HG03135 (cell line): ENCODE measurements around the gene RNASE8.
"Not testable (repeated sequence)": the region's sequence is repeated elsewhere in the genome, so short reads cannot be mapped to it uniquely, and the experiment has no call there.

Experiments
- ATAC-seq: cut with Tn5 transposase; IDR thresholded peaks from one replicate; pipeline ENCODE4 v1.9.1; 2021; ENCODE audit warnings: mild to moderate bottlenecking, moderate library complexity; ENCODE audit not compliant: unreplicated experiment

The RNASE8 gene, protein sequence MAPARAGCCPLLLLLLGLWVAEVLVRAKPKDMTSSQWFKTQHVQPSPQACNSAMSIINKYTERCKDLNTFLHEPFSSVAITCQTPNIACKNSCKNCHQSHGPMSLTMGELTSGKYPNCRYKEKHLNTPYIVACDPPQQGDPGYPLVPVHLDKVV

GRCh38 chr14:21057803-21058675 lies at the start of gene RNASE8:
Gene RNASE8 (plus strand): TSS chr14:21057822. CDS start chr14:21057893, 71 bp downstream.
- no peak for ATAC-seq

DNA sequence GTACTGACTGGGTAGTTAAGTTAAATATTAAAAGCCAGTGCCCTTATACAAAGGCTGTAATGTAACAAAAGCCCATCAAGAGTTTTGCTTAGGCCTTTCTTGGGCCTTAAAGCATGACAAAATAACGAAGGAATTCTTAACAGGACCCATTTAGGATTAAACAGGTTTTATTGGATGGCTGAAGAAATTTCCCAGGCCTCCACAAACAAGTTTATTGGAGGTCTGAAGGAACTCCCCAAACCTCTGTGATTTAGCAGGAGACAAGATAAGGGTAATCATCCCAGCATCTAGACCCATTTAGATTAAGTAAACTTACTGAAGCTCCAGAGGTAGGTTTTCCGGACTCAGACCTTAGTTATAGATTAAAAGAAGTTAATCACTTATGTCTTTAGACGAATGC lies 47.9 kb upstream of the RNASE8 start:
- not testable (repeated sequence) for ATAC-seq

DNA sequence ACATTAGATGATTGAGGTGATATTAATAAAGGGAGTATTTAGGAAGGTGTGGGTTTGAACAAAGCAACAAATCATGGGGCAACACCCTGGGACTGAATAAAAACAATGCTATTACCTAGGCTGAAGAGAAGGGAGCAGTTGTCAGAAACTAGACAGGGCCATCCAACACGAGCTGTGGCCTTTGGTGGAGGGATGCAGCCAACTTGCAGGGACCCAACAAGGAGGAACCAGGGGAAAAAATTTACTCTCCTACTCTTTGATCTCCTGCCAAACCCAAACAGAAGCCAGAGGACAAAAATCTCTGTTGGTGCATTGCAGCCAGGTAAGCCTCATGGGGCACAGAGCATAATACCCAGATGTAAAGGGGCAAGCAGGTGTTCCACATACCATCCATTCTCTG lies 46.5 kb upstream of the RNASE8 start:
- no peak for ATAC-seq

- ATAC-seq = no peak
These were observed 42.8 kb upstream of the RNASE8 start for GRCh38 chr14:21014761-21015190.

GRCh38 chr14:21015312-21015711 lies 42.3 kb upstream of the RNASE8 start:
- no peak for ATAC-seq

DNA sequence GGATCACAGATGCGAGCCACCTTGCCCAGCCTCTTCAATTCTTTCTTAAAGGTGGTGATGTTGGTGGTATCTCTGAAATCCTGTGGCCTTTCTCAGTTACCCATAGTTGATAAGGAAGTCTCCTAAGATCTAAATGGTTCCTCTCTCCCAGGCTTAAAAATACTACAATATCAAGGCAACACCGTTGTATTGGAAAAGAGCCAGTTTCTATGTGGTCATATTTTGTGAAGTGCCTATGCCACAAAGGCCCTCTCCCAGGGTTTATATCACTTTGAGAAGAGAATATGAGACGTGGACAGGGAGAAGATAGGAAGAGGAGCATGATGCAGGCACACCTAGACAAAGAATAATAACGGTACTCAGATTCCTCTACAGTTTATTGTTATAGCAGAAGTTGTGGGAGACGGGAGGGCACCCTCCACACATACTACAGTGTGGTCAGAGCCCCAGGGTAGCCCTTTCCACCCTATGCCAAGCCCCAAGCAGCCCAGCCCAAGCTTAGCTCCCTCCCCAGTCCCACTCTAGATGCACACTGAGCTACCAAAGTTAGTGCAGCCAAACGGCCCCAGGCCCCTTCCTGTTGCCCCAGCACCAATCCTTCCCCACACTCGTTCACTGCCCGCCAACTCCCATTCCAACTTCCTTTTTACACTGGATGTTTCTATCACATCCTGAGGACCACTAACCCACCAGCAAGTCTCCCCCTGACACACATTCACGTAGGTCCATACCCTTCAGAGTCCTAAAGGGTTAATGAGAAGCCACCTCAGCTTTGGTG lies 41.0 kb upstream of the RNASE8 start:
- ATAC-seq = no peak

DNA sequence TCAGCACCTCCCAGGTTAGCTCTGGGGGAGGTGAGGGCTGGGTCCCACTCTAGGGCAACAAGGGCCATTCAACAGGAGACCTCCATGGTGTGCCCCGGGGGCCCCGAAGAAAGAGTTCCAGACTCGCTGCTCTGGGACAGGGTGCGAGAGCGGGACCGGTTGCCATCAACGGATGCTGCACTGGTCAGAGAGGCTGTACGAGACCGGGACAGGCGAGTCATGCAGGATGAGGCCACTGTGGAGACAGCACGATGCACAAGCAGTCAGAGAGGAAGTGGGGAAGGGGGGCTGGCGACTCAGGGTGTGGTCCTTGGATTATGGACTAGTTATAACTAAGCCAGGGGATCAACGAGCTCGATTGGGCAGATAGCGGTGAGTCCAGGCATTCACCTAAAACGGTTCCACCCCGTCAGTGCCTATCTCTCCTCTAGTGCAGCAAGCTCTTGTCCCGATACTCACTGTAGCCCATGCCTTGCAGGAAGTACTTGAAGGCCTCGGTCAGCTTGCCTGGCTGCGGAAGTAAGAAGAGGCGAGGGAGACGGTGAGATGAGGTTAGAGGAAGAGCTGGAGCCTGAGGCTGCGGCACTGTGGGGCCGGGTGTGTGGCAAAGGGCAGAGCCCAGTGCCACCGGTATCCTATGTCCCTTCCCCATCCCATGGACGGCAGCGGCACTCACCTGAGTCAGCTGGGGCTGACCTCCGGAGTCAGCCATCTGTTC lies 39.9 kb upstream of the RNASE8 start:
- ATAC-seq = no peak

DNA sequence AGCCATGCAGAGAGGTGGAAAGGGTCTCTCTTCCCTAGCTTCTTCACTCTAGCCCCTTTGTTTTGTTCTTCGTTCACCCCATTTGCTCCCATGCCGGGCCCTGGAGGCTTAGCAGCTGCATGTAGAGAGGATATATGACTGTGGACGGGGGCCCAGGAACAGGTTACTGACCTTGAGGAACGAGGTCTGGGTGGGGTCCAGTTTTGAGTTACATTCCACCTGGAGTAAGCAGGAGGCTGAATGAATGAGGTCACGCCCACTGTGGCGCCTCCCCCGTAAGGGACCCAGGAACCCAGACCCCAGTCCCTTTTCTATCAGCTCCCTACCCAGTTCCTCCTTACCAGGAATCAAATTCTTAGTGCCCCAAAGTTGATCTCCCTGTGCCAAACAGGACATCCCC lies 39.3 kb upstream of the RNASE8 start:
- ATAC-seq = no peak

- ATAC-seq = no peak
These were observed 38.8 kb upstream of the RNASE8 start for GRCh38 chr14:21018781-21019180.

DNA sequence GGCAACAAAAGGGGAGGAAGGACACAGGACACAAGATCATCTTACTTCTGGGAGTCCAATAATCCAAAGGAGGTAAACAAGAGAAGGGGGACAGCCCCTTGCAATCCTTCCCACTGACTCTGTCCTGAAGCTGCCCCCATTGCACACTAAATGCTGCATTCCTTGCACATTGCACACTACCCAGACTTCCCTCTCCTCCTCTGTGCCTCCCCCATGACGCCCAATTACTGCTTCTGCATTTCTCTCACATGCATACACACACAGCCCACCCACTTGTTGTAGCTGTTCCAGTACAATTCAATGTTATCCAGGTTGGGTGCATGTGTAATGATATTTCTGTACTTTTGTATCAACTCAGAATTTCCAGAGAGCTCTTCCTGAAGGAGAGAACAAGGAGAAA lies 38.3 kb upstream of the RNASE8 start:
- no peak for ATAC-seq

DNA sequence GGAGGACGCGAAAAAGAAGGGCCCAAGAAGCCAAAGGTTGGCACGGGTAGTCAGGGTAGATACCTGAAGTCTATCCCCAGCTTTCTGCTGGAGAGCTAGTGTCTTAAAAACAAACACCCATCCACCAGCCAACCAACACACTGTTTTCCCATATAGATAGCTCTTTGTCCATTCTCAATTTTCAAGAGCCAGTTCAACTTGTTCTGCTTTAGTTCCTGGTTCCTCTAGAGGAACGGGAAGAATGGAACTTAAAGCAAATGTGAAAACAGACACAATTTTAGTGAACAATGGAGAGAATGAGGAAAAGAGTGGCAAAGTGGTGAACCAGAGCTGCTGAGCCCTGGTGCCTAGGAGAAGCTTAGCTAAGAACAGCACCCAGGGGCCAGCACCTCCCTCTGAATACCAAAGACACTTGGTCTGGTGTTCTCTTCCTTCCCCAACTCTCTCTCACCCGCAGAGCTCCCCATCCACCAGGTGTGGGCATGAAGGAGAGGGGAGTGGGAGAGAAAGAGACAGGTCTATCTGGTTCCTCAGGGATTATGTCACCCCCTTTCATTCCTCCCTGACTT lies 36.6 kb upstream of the RNASE8 start:
- no peak for ATAC-seq

DNA sequence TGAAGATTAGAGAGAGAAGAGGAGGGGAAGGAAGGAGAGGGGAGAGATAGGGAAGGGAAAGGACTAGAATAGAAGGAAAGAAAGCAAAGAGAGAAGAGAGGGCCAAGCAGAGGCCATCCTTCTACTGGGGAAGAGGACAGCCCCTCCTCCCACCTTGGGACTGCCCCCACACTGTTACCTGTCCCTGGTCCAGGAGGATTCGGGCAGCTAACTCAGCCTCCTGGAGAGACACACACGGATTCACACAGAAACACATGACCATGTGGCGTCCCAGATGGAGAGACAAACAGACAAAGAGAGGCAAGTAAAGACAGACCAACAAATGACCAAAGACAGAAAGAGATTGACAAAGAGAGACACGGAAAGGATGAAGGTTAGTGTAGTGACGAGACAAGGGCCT lies 34.9 kb upstream of the RNASE8 start:
- no peak for ATAC-seq

DNA sequence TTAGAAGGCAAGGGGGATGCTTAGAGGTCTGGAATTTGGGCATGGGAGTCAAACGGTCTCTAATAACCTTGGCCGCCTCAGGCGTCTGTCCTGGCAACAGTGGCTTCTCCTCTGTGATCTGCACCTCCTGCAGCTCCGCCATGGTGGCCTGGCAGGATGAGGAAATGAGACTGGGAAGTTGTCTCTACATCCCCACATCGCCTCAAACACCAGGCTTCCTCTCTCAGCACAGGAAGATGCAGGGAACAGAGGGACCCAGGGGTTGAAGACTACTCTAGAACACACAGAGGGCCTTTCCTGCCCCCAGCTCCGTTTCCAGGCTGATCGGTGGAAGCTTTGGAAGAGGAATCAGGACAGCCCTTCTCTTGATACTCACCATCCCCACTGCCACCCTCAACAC lies 34.4 kb upstream of the RNASE8 start:
- ATAC-seq = no peak

- no peak for ATAC-seq
These were observed 33.6 kb upstream of the RNASE8 start for GRCh38 chr14:21023817-21024584.

DNA sequence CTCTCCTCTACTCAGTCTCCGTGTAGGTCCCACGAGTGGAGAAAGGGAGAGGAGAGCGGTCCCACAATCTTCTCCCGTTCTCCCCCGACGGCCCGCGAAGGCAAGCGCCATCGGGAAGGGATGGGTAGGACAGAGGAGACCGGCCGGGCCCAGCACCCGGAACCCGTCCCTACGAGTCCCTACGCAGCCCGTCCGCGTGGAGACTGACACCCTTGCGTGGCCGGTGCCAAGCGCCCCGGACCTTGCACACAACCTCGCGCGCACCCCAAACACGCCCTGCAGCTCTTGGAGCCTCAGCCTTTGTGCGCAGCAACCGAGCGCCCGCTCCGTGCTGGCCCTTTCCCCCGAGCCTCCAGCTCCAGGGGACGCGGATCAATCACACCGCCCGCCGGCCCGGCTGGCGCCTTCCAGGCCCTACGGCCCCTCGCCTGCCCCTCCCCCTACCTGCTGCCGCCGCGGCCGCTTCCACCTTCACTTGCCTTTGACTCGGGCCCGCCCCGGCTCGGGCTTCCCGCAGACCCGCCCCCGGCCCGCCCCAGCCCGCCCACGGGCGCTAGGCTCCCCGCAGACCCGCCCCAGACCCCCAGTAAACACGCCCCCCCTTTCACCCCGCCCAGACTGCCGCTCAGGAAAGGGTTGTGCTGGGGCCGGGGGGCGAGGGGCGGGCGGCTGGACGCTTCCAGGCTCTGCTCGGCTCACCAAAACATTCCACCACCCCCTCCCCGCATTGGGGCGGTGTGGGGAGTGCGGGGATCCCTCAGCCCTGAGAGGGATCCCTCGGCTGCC lies 32.8 kb upstream of the RNASE8 start, which contains the start of gene NDRG2:
Gene NDRG2, minus strand, starts transcription at position 477 of the 786 bp plus-strand sequence. CDS start 1,746 bp downstream, outside the sequence.
- no peak for ATAC-seq

DNA sequence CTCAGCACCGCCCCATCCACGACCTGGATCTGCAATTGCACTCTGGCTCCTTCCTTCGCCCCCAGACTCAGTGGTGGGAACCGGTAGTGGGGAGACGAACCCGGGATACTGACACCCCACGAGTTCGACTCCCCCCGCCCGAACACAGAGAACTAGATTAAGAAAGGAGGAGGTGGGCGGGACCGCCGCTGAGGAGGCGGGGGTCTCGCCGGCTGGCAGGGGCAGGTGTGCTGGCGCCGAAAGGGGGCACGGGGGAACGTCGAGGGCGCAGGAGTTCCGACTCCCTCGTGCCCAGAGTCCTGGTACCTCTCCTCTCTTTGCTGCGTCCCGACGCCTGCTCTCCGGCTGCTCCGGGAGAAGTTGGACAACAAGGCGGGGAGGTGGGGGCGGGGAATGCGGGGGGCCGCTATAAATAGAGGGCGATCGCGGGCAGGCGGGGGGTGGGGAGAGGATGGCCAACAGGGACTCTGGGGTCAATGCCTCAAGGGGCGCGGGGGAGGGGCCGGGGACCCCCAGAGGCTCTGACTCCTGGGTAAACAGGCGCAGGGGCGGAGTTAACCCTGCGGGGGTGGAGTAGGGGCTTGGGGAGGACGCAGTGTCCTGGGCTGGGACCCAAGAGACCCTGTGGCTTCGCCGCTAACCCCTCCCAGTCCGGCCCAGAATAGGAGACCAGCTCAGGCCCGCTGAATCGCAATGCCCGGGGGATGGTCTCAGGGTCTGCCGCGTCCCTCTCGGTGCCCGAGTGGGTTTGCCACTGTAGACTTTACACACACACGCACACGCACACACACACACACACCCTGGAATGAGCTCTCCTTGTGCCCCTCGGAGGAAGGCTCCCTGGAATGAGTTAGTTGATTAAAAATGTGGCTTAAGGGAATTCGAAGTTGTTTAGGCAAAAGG lies 32.0 kb upstream of the RNASE8 start:
- ATAC-seq = no peak

DNA sequence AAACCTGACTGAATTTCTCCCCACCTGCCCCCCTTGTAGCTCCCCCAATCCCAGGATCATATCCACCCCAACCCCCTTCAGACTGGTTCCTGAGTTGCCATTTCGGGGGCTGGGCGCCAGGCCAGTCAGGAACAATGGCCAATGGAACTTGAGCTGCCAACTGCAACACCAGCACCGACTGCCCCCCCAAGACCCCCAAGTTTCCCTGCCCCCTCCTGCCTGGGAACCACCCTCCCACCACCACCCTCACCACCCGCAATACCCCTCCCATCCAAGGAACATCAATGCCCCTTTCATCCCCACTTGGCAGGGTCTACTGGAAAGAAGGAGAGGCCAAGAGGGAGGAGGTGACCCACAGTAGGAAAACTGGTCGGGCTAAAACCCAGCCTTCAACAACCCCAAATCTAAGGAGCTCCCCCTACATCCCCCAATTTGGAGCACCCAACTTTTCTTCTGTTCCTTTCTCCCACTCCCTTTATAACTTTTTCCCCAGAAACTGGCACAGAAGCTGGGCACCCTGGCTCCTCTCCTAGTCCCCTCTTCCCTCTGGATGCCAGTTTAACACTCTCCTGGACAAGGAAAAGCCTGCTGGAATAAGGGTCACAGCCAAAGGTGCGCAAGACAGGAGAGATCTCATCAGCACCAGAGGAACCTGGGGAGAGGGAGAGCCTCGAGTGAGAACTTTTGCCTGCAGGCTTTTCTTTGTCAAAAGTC lies 31.2 kb upstream of the RNASE8 start:
- no peak for ATAC-seq

DNA sequence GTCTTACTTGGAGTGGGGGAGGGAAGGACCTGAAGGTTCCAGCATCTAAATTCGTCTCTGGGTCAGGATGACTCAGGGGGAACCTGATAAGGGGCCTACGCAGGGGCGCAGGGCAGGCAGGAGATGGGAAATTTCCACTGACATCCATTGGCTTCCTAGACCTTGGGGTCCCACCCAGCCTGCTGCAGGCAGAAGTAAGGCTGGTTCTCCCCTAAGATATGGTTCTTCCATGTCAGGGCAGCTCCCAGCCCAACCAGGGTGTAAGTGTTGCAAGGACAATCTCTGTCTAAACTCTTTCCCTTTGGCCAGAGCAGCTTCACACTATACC lies 30.7 kb upstream of the RNASE8 start:
- no peak for ATAC-seq
